ENCODE measurements around the gene IMPA2.
A peak's percentile ranks its signal among the peaks of the same experiment; 100 is the strongest.
"Not testable (repeated sequence)": the region's sequence is repeated elsewhere in the genome, so short reads cannot be mapped to it uniquely, and the experiment has no call there.

Gene IMPA2

GRCh38 chr18:11956371-11957308 is 24.7 kb upstream of the IMPA2 start:
- Histone ChIP-seq H3K9me3 (peaks cover 0 to 3% (median 0%) of the 10 kb centered on the region in 3 donors), H3K27me3 (no peaks in the 10 kb centered on the region), H3K27ac (no peak overlapping the region), H3K4me1 (no peaks in the 10 kb centered on the region), H3K4me3 (no peak overlapping the region), H3K36me3 (no peaks in the 10 kb centered on the region)
- TF ChIP-seq CTCF (IDR thresholded peaks at IDR 0.05): no peak
- DNase-seq: no peak
- intact Hi-C loops (cut with DNase I; ENCODE audit: low total_unique reads): no loop called here

- peaks cover 0 to 3% (median 0%) of the 10 kb centered on the region in 3 donors for H3K9me3 ChIP-seq
- no peaks in the 10 kb centered on the region for H3K4me1 ChIP-seq
- no peaks in the 10 kb centered on the region for H3K27me3 ChIP-seq
- intact Hi-C loops (cut with DNase I; ENCODE audit: low total_unique reads): no loop called here
- H3K4me3 ChIP-seq: no peak overlapping the region
- no peaks in the 10 kb centered on the region for H3K36me3 ChIP-seq
- no peak overlapping the region for H3K27ac ChIP-seq
- DNase-seq: no peak
- no peak for TF ChIP-seq CTCF (IDR thresholded peaks at IDR 0.05)
These were observed 23.7 kb upstream of the IMPA2 start for GRCh38 chr18:11957636-11958035.

GRCh38 chr18:11959651-11960050 is 21.7 kb upstream of the IMPA2 start:
- H3K27me3 ChIP-seq; intact Hi-C loops (cut with DNase I; ENCODE audit: low total_unique reads); H3K27ac ChIP-seq; DNase-seq; H3K9me3 ChIP-seq; H3K4me3 ChIP-seq; H3K4me1 ChIP-seq; H3K36me3 ChIP-seq: not testable (repeated sequence)

- no peaks in the 10 kb centered on the region for H3K27me3 ChIP-seq
- DNase-seq: no peak
- TF ChIP-seq CTCF (IDR thresholded peaks at IDR 0.05): no peak
These were observed 20.4 kb upstream of the IMPA2 start for GRCh38 chr18:11960743-11961380.

GRCh38 chr18:11962597-11962996 is 18.7 kb upstream of the IMPA2 start:
- TF ChIP-seq CTCF (IDR thresholded peaks at IDR 0.05): no peak
- H3K27me3 ChIP-seq: no peaks in the 10 kb centered on the region

More at GRCh38 chr18:11960743-11961380, 20.4 kb upstream of the IMPA2 start:
- Histone ChIP-seq H3K36me3 (no peaks in the 10 kb centered on the region), H3K27ac (no peak overlapping the region), H3K4me1 (peaks cover 0 to 7% (median 2%) of the 10 kb centered on the region in 4 donors), H3K9me3 (peaks cover 0 to 1% (median 0%) of the 10 kb centered on the region in 3 donors), H3K4me3 (no peak overlapping the region)
- intact Hi-C loops (cut with DNase I; ENCODE audit: low total_unique reads): no loop called here

GRCh38 chr18:11963991-11964484 is 17.3 kb upstream of the IMPA2 start:
- H3K9me3 ChIP-seq: no peaks in the 10 kb centered on the region
- H3K27me3 ChIP-seq: no peaks in the 10 kb centered on the region
- no peak for DNase-seq
- intact Hi-C loops (cut with DNase I; ENCODE audit: low total_unique reads): no loop called here
- H3K4me1 ChIP-seq: peaks cover 0 to 7% (median 2%) of the 10 kb centered on the region in 4 donors
- H3K27ac ChIP-seq: peak overlapping the region; percentile 22 to 27
- H3K36me3 ChIP-seq: no peaks in the 10 kb centered on the region
- no peak for TF ChIP-seq CTCF (IDR thresholded peaks at IDR 0.05)
- H3K4me3 ChIP-seq: no peak overlapping the region

More at GRCh38 chr18:11962597-11962996, 18.7 kb upstream of the IMPA2 start:
- no peak overlapping the region for H3K27ac ChIP-seq
- H3K36me3 ChIP-seq: no peaks in the 10 kb centered on the region
- no peak for DNase-seq
- intact Hi-C loops (cut with DNase I; ENCODE audit: low total_unique reads): no loop called here
- peaks cover 0 to 7% (median 2%) of the 10 kb centered on the region in 4 donors for H3K4me1 ChIP-seq
- H3K4me3 ChIP-seq: no peak overlapping the region
- H3K9me3 ChIP-seq: no peaks in the 10 kb centered on the region
